ENCODE measurements around the gene ATG2B. TPM values are rescaled to one million over a fixed set of nuclear protein-coding genes. Genes with fewer than 3 reads are reported as not detected.

The ATG2B gene
- total and polyA plus RNA-seq, 2 donors (not counting 3 experiments of a cell fraction or from before 2014, with no cell fraction given): 5.9 to 17.8 TPM

GRCh38 chr14:96362071-96362964 lies 823 bp downstream of the ATG2B start:
- CTCF ChIA-PET: interaction anchor here (1.1 kb wide), 1 partner anchor 29 kb away, joined by 3 read pairs; no protein-coding TSS in a partner anchor
- no TSS peak for BruUV-seq (replicated peaks)
- POLR2A ChIA-PET: no interaction called here
- peak overlapping the region; percentile 80 to 97 (median 95) for H3K4me3 ChIP-seq (replicated peaks in 1 of 3; ENCODE audit: insufficient read depth in 1 of 3, low read depth in 1 of 3, low read length in 3 of 3)
- no peaks in the 10 kb centered on the region for H3K9me3 ChIP-seq (replicated peaks; ENCODE audit: control insufficient read depth, insufficient read depth, low read length)
- H3K4me2 ChIP-seq (ENCODE audit: insufficient read depth, low read length): peak overlapping the region; percentile 97
- peak overlapping the region; percentile 90 for H3K9ac ChIP-seq (replicated peaks; ENCODE audit: extremely low read depth, insufficient read depth, low read length)
- no peaks in the 10 kb centered on the region for H3K9me1 ChIP-seq (replicated peaks; ENCODE audit: control insufficient read depth, extremely low read depth, insufficient read depth, low read length)
- DNase-seq (ENCODE audit: low read depth, low spot score) (peak; percentile 72), FAIRE-seq (peak; percentile 73)
- H2AFZ ChIP-seq (ENCODE audit: low read depth, low read length): peak overlapping the region; percentile 95
- intact Hi-C loops (cut with micrococcal nuclease) (no loop called here), dilution Hi-C loops (cut with MboI; ENCODE audit: extremely low pct_ligation_motif_present, low sequenced_read_pairs) (no loop called here)
- no peaks in the 10 kb centered on the region for H3K27me3 ChIP-seq (ENCODE audit: control insufficient read depth in 2 of 2, insufficient read depth in 2 of 2, low read length in 2 of 2)
- peak overlapping the region; percentile 82 for H3K27ac ChIP-seq (ENCODE audit: insufficient read depth, low read depth, low read length)
- H3K36me3 ChIP-seq (ENCODE audit: control insufficient read depth in 2 of 2, extremely low read depth in 1 of 2, insufficient read depth in 2 of 2, low read length in 2 of 2): no peaks in the 10 kb centered on the region
- H4K20me1 ChIP-seq (replicated peaks; ENCODE audit: control insufficient read depth, extremely low read depth, insufficient read depth, low read length): no peaks in the 10 kb centered on the region
- peaks cover 52% of the 10 kb centered on the region for H3K79me2 ChIP-seq (ENCODE audit: control insufficient read depth, insufficient read depth, low read length)
- TF ChIP-seq MAX (IDR thresholded peaks at IDR 0.05; ENCODE audit: insufficient read depth, insufficient read length) (peak; percentile 81), FOS (IDR thresholded peaks at IDR 0.05; ENCODE audit: borderline replicate concordance, insufficient read depth, low read length) (no peak)
- peaks cover 23% of the 10 kb centered on the region for H3K4me1 ChIP-seq (ENCODE audit: control insufficient read depth, extremely low read depth, insufficient read depth, low read length)

- Histone ChIP-seq H3K27me3 (ENCODE audit: control insufficient read depth in 2 of 2, insufficient read depth in 2 of 2, low read length in 2 of 2) (no peaks in the 10 kb centered on the region), H3K9me1 (replicated peaks; ENCODE audit: control insufficient read depth, extremely low read depth, insufficient read depth, low read length) (no peaks in the 10 kb centered on the region), H3K9ac (replicated peaks; ENCODE audit: extremely low read depth, insufficient read depth, low read length) (no peak overlapping the region), H3K4me2 (ENCODE audit: insufficient read depth, low read length) (no peak overlapping the region), H3K4me3 (replicated peaks in 1 of 3; ENCODE audit: insufficient read depth in 1 of 3, low read depth in 1 of 3, low read length in 3 of 3) (no peak overlapping the region), H3K79me2 (ENCODE audit: control insufficient read depth, insufficient read depth, low read length) (peaks cover 57% of the 10 kb centered on the region), H3K27ac (ENCODE audit: insufficient read depth, low read depth, low read length) (no peak overlapping the region), H2AFZ (ENCODE audit: low read depth, low read length) (no peak overlapping the region), H3K4me1 (ENCODE audit: control insufficient read depth, extremely low read depth, insufficient read depth, low read length) (peaks cover 23% of the 10 kb centered on the region), H4K20me1 (replicated peaks; ENCODE audit: control insufficient read depth, extremely low read depth, insufficient read depth, low read length) (no peaks in the 10 kb centered on the region), H3K36me3 (ENCODE audit: control insufficient read depth in 2 of 2, extremely low read depth in 1 of 2, insufficient read depth in 2 of 2, low read length in 2 of 2) (no peaks in the 10 kb centered on the region), H3K9me3 (replicated peaks; ENCODE audit: control insufficient read depth, insufficient read depth, low read length) (no peaks in the 10 kb centered on the region)
- FAIRE-seq (no peak), DNase-seq (ENCODE audit: low read depth, low spot score) (no peak)
- no TSS peak for BruUV-seq (replicated peaks)
- ChIA-PET POLR2A (no interaction called here), CTCF (no interaction called here)
- TF ChIP-seq CTCF (IDR thresholded peaks at IDR 0.05; ENCODE audit: extremely low read depth in 1 of 2, insufficient read depth in 1 of 2, low read depth in 1 of 2, low read length in 2 of 2) (no peak), FOS (IDR thresholded peaks at IDR 0.05; ENCODE audit: borderline replicate concordance, insufficient read depth, low read length) (no peak), EZH2 (IDR thresholded peaks at IDR 0.05; ENCODE audit: borderline replicate concordance, low read depth, low read length, severe bottlenecking) (no peak), POLR2AphosphoS5 (IDR thresholded peaks at IDR 0.05; ENCODE audit: insufficient read depth, low read depth, low read length) (no peak), MYC (IDR thresholded peaks at IDR 0.05; ENCODE audit: low read depth, low read length) (no peak), JUN (IDR thresholded peaks at IDR 0.05; ENCODE audit: borderline replicate concordance, insufficient read depth, insufficient read length, low read depth) (no peak), GATA2 (IDR thresholded peaks at IDR 0.05; ENCODE audit: insufficient read depth, insufficient read length, low read depth, low read length) (no peak), POLR2A (IDR thresholded peaks at IDR 0.05; ENCODE audit: low read depth, low read length) (no peak), MAX (IDR thresholded peaks at IDR 0.05; ENCODE audit: insufficient read depth, insufficient read length) (no peak)
- dilution Hi-C loops (cut with MboI; ENCODE audit: extremely low pct_ligation_motif_present, low sequenced_read_pairs): no loop called here
- intact Hi-C loops (cut with micrococcal nuclease): no loop called here
Observed at GRCh38 chr14:96359959-96360358, 3.2 kb downstream of the ATG2B start.

Measured in endothelial cell of umbilical vein (primary cell).